Body of pancreas (tissue), 4 donors: Measurements from ENCODE around the gene IFNAR1. TPM values are rescaled to one million over a fixed set of nuclear protein-coding genes. Genes with fewer than 3 reads are reported as not detected.

Experiments used
- ATAC-seq: fragments of 150-250 bp; one replicate; pipeline ENCODE4 v1.9.1; 2016
- DNase-seq, 4 donors: peaks; one replicate each; pipeline ENCODE4 v3.0.0-alpha.2; 2019
- H3K27ac ChIP-seq, 4 donors: fragments of 200-600 bp; sonication (generic); 1 replicate in 3 of 4; 2 replicates in 1 of 4; pipeline versions ENCODE4 v1.5.1 to v1.6.1; 2016 to 2019; ENCODE audit warnings: mild to moderate bottlenecking in 1 of 4, mixed read lengths in 1 of 4, moderate library complexity in 1 of 4
- H3K27me3 ChIP-seq, 2 donors: fragments of 200-600 bp; sonication (generic); one replicate each; pipeline ENCODE4 v1.6.0; 2016; ENCODE audit warnings: mild to moderate bottlenecking in 1 of 2
- H3K36me3 ChIP-seq, 2 donors: fragments of 200-600 bp; sonication (generic); replicated peaks in 1 of 2; 2 replicates each; pipeline ENCODE4 v1.5.1; 2016; ENCODE audit warnings: low read depth in 2 of 2; ENCODE audit not compliant: insufficient read depth in 1 of 2
- H3K4me1 ChIP-seq: fragments of 200-600 bp; sonication (generic); one replicate; pipeline ENCODE4 v1.6.0; 2016
- H3K4me3 ChIP-seq, 2 donors: fragments of 200-600 bp; sonication (generic); 1 replicate in 1 of 2; 2 replicates in 1 of 2; pipeline ENCODE4 v1.5.1; 2016 to 2019
- H3K9me3 ChIP-seq, 3 donors: fragments of 200-600 bp; sonication (generic); 1 replicate in 2 of 3; 2 replicates in 1 of 3; pipeline ENCODE4 v1.5.1; 2016
- CTCF ChIP-seq, 7 experiments: fragments of 450-650 bp in 4 of 7; fragments of 200-600 bp in 3 of 7; sonication (generic) in 3 of 7; IDR thresholded peaks; one replicate each; pipeline ENCODE4 v1.5.1; 2016 to 2019; ENCODE audit warnings: antibody characterized with exemption in 7 of 7
- POLR2A ChIP-seq, 3 donors: fragments of 450-650 bp; IDR thresholded peaks; one replicate each; pipeline ENCODE4 v1.6.1; 2016; ENCODE audit warnings: antibody characterized with exemption in 3 of 3, mild to moderate bottlenecking in 2 of 3
- WGBS, 2 donors: methylation state at CpG; one replicate each; pipeline ENCODE4 v1.1.5; 2017; 5-methylcytosine and 5-hydroxymethylcytosine counted together
- intact Hi-C: fragments of 100-400 bp; cut with DNase I; formaldehyde crosslinking; loops from one replicate; pipeline ENCODE4 v1.15.1; 2023
- total RNA-seq, 2 donors: library from RNA; depleted of rRNA; stranded (reverse); fragments of >200 nt; gene quantifications; one replicate each; pipeline ENCODE4 v1.1.0, GENCODE V29; 2016

IFNAR1 gene
- total RNA-seq, 2 donors from 2014 or later = 14.2 to 17.9 TPM

GRCh38 chr21:33383056-33383888, 58.5 kb downstream of the IFNAR1 start:
- TF ChIP-seq CTCF (IDR thresholded peaks at IDR 0.05) (no peak), POLR2A (IDR thresholded peaks at IDR 0.05) (peak in 2 of 3 donors; percentile 30 to 35)
- WGBS, 2 donors = 13 to 24% methylated on average over 14 to 20 of the region's 20 CpGs
- ATAC-seq = peak; percentile 68
- Histone ChIP-seq H3K27ac (peak overlapping the region in 2 of 4 donors; percentile 65 to 78), H3K4me1 (peaks cover 15% of the 10 kb centered on the region), H3K9me3 (no peaks in the 10 kb centered on the region), H3K4me3 (no peak overlapping the region), H3K36me3 (no peaks in the 10 kb centered on the region), H3K27me3 (no peaks in the 10 kb centered on the region)
- peak; percentile 37 to 78 (median 54) for DNase-seq
- intact Hi-C loops = no loop called here

- H3K4me3 ChIP-seq = no peak overlapping the region
- H3K36me3 ChIP-seq = no peaks in the 10 kb centered on the region
- WGBS, 2 donors = 79 to 80% methylated on average over 17 of the region's 17 CpGs
- peaks cover 15% of the 10 kb centered on the region for H3K4me1 ChIP-seq
- H3K9me3 ChIP-seq = no peaks in the 10 kb centered on the region
- no peak for TF ChIP-seq CTCF (IDR thresholded peaks at IDR 0.05)
- no peak for TF ChIP-seq POLR2A (IDR thresholded peaks at IDR 0.05)
- DNase-seq = no peak
- intact Hi-C loops = no loop called here
- no peak for ATAC-seq
- H3K27me3 ChIP-seq = no peaks in the 10 kb centered on the region
- H3K27ac ChIP-seq = no peak overlapping the region
Observed at GRCh38 chr21:33384841-33385331, 60.1 kb downstream of the IFNAR1 start.

- no peak overlapping the region for H3K27ac ChIP-seq
- intact Hi-C loops = no loop called here
- no peak for ATAC-seq
- no peaks in the 10 kb centered on the region for H3K36me3 ChIP-seq
- no peak for DNase-seq
- no peaks in the 10 kb centered on the region for H3K9me3 ChIP-seq
- TF ChIP-seq POLR2A (IDR thresholded peaks at IDR 0.05) (no peak), CTCF (IDR thresholded peaks at IDR 0.05) (no peak)
- no peak overlapping the region for H3K4me3 ChIP-seq
- H3K27me3 ChIP-seq = no peaks in the 10 kb centered on the region
- WGBS, 2 donors = 57 to 61% methylated on average over 6 of the region's 6 CpGs
- H3K4me1 ChIP-seq = peaks cover 15% of the 10 kb centered on the region
Observed at GRCh38 chr21:33386222-33386784, 61.5 kb downstream of the IFNAR1 start.

GRCh38 chr21:33387294-33387693, 62.5 kb downstream of the IFNAR1 start:
- H3K27ac ChIP-seq = no peak overlapping the region
- WGBS, 2 donors = 81 to 88% methylated on average over 5 to 6 of the region's 6 CpGs
- no peak for DNase-seq

More at GRCh38 chr21:33387294-33387693, 62.5 kb downstream of the IFNAR1 start:
- H3K36me3 ChIP-seq = no peaks in the 10 kb centered on the region
- peaks cover 15% of the 10 kb centered on the region for H3K4me1 ChIP-seq
- no peak overlapping the region for H3K4me3 ChIP-seq
- no peaks in the 10 kb centered on the region for H3K27me3 ChIP-seq
- intact Hi-C loops = no loop called here
- no peak for ATAC-seq
- TF ChIP-seq POLR2A (IDR thresholded peaks at IDR 0.05) (no peak), CTCF (IDR thresholded peaks at IDR 0.05) (no peak)
- no peaks in the 10 kb centered on the region for H3K9me3 ChIP-seq
